GM12891 (cell line): ENCODE results near the gene CDH22.

Experiments used
- POLR2A ChIP-seq: IDR thresholded peaks from 2 replicates; pipeline ENCODE4 v1.6.1; 2011; ENCODE audit warnings: low read depth, low read length, control low read depth
- POLR2AphosphoS5 ChIP-seq: IDR thresholded peaks from 2 replicates; pipeline ENCODE4 v1.6.1; 2011; ENCODE audit warnings: low read depth, low read length, control low read depth
- TAF1 ChIP-seq: IDR thresholded peaks from 2 replicates; pipeline ENCODE4 v1.6.1; 2011; ENCODE audit warnings: low read depth, low read length, control low read depth

DNA sequence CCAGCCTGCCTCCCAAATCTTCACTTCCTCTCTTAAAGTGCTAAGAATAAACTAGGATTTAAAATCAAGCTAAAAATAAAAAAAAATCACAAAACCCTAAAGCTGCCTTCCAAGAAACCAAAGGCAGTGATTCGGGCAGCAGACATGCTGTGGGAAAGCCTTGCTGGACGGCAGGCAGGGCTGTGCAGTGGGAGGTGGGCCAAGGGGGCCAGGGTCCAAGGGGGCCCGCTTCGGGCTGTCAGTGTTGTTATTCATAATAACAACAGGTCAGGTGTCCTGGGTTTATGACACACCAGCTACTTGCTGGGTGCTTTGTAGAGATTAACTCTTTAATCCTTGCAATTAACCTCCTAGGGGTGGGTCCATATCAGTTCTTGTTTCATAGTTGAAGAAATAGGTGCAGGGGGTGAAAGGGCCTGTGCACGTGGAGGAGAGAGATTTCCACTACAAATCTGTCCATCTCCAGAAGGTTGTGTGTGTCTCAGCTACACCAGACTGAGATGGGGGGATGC, 149.8 kb downstream of the CDH22 start:
- TF ChIP-seq POLR2A: no peak
- no peak for TF ChIP-seq POLR2AphosphoS5
- TF ChIP-seq TAF1: no peak
